Cerebellar cortex (tissue), 1 donor: ENCODE results near the gene BCR.
A peak's percentile ranks its signal among the peaks of the same experiment; 100 is the strongest.

Experiments used
- DNase-seq: peaks from one replicate; pipeline ENCODE4 v3.0.0-alpha.2; 2015; ENCODE audit warnings: low spot score

BCR gene

DNA sequence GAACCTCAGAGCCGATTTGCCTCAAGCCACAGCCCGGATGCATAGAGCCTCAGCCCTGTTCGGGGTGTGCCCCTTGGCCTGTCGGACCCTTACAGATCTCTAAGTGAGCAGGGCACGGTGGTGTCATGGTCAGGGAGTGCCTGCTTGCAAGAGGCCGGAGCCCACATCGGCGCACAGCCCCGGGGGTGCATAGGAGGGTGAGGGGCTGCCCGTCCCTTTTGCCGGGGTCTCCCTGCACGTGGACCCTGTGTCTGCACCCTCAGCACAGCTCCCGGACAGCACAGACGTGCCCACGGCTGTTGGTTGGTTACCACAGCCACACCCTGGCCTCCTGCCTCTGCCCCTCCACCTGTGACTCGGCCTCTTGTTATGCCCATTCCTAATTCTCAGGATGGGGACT lies 28.5 kb upstream of the BCR start:
- no peak for DNase-seq

DNA sequence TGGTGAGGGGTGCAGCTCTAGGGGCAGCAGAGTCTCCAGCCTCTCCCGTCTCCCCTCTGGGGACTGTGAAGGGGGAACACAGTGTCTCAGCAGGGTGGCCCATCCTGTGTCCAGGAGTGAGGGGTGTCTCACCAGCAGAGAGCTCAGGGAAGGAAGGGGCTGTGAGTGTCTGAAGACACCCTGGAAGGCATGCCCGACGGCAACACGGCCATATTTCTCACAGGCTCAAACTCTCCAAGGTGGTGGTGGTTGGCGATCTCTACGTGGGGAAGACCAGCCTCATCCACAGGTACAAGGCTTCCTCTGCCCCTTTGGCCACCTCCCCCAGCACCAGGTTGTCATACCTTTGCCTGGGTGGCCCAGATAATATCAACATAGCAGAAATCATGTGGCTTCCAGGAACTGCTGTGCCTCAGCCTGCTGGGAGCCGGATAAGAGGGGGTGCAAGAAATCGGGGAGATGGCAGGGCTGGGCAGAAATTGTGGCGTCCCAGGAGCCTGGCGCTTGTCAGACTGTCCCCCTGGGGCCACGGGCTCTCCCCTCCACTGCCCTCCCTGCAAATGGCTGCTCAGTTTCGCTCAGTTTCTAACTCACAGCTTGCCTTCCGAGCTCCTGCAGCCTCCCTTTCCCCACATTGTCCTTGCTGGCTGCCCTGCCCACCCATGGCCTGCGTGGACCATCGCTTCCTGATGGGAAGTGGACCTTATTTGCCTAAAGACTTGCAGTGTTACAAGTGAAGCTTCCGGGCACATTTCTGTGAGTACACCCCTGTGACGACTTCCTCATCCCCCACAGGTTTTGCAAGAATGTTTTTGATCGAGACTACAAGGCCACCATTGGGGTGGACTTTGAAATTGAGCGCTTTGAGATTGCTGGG lies 27.8 kb upstream of the BCR start:
- no peak for DNase-seq

DNA sequence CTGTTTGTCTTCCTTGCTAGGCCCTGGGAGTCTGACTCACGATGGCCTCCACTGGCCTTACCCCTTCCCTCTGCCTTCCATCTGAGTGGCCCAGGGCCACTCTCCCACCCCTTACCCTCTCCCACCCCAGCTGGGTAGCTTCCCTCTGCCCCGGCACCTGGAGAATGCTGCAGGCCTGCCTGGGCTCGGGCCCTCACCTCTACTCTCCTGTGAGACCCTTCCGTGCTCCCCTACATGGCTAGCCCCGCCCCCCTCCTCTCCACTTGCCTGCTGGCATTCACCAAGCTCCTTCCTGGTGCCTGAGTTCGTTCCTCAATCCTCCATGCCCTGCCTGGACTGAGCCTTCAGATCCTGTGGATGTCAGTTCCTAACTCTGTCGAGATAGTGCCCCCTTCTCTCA lies 26.3 kb upstream of the BCR start:
- no peak for DNase-seq

DNA sequence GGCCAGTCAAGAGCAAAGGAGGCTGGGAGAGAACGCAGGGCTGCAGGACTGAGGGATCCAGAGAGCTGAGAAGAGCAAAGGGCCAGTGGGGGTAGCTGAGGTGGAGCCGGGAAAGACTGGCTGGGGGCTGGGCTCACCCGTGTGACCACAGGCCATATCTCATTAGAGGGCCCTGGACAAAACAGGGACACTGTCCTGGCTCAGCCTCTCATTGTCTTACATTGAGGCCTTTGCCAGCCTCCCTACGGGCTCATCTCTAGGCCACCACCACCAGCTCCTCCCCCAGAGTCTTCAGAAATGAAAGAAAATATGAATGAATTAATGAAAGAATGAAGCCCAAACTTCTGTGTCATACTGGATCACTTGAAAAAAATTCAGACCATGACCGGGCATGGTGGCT lies 25.8 kb upstream of the BCR start:
- DNase-seq, result no peak

DNA sequence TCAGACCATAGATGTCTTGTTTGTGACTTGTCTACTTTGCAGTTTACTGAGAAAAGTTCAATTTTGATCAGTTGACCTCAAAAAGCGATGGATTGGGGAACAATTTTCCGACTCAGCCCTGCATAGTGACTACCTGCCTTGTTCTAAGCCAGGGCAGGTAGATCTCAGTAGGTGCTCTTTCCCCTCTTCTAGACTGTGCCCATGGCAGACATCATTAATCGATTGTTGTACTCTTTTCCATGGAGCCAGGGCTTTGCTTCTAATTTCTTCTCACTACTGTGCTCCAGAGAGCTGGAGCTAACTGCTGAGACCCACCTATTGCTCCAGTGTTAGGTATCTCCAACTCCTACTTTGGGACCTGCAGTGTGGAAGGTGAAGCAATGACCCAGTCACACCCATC lies 25.2 kb upstream of the BCR start:
- no peak for DNase-seq

DNA sequence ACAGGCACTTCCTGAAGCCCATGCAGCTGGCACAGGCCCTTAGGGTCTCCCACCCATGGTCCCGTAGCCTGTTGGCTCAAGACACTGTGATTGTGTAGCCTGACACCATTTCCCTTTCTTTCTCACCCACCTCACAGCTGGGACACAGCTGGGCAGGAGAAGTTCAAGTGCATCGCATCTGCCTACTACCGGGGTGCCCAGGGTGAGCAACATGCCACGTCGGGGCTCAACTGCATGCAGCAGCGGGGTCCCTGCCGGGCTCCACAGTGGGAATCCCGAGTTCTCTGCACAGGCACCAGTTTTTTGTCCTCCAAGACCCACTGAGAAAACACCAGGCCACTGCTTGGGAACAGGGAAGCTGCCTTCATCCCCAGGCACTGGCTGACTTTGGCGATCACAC lies 24.5 kb upstream of the BCR start:
- no peak for DNase-seq

DNA sequence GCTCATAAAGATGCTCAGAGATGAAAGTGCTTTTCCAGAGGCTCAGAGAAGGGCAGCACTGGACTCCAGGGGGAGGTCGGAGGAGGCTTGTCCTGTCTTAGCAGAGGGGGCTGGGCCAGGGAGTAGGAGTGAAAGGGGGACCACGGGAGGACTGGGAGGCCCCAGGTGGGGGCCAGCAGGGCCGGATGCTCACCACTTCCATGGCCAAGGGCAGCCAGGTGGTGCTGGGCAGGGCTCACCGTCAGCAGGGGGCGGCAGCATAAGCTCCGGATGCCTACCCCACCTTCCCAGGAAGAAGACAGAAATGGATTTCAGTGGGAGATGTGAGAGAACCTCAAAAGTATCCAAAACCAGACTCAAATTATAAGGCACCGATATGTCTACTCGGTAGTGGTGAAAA lies 24.0 kb upstream of the BCR start:
- no peak for DNase-seq

DNA sequence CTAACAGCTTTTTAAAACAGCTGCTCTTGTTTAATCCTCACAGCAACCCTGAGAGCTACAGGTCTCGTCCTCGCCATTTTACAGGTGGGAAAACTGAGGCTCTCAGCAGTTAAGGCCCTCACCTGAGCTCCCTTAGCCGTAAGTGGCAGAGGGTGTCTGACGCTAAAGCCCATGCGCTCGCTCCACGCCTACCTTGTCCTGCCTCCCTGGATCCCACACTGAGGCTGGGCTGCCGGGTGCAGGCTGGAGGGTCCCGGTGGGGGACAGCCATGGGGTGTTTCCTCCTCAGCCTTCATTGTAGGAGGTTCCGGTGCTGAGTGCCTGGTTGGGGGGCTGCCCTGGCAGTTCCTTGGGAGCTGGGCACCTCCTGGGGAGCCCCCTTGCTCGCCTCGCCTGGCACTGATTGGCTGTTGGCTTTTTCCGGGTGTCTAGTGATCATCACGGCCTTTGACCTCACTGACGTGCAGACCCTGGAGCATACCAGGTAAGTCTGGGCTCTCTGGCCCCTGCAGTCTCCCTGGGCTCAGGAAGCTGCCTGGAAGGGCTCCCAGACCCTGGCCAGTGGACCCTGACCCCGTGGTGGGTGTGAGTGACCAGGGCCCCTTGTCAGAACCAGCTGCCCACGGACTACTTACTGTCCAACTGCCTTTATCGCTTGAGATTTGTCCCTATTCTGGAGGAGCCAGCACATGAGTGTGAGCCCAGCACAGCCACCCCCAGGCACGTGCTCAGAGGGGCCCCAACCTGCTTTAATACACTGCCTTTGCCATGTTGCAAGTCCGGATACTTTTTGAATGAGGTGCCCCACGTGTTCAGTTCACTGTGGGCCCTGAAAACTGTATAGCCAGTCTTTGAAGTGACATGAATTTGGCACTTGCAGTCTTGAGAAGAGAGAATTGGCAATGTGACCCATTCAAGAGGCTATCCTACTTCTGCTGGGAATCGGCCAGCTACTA lies 22.5 kb upstream of the BCR start:
- no peak for DNase-seq

DNA sequence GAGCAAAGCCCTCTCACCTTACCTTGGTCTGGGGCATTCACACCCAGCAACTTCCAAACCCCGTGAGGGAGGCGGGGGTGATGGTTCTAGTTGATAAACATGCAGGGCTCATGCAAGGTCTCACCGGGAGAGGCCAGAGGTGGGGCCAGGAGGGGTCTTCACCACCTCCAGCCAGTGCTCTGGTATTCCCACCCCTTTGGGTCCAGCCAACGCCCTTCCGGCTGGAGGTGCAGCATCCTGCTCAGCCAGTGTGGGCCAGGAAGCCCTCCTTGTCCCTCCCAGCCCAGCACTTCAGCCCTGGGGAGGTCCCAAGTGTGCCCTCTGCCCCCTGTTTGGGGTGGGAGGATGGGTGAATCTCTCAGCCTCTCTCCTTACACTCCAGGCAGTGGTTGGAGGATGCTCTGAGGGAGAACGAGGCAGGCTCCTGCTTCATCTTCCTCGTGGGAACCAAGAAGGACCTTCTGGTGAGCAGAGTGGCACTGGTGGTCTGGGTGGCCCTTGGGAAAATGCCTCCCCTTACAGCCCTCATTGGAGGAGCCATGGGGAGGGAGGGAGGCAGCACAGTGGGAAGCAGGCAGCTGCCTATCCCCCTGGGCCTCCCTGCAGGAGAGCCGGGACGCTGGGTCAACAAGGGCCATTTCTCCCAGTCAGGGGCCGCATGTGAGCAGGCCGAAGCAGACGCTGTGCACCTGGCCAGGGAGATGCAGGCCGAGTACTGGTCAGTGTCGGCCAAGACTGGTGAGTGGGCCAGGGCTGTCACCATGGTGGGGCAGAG lies 21.6 kb upstream of the BCR start:
- no peak for DNase-seq

DNA sequence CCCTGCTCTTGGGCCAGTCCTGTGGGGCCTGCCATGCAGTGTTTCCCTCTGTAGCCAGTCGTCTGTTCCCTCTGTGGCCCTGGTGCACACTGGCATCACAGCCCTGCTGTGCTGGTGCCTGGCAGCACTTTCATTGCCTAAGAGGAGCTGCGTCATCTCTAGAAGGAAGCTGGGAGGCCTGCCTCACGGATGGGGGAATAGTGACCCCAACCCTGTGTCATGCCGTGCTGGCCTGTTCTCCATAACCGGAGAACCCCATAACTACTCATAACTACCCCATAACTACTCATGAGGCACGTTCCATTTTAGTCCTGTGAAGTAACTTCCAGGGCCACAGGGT lies 21.0 kb upstream of the BCR start:
- DNase-seq, result no peak

DNA sequence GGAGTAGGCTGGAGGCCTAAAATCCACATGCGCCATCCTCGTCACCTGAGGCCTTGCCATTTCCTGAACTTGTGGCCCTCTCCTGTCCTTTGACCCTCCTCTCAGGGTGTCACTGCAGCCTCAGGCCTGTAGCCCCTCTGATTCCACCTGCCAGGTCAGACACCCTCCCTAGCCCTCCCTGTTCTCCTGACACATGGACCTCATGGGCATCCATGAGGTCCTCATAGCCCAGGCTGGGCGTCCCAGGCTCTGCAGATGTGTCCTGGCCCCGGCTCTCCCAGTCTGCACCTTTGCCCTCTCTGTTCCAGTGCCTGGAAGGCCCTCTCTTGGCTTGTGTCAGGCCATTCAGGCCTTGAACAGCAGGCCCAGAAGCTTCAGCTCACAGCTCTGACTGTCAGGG lies 19.3 kb upstream of the BCR start:
- no peak for DNase-seq

DNA sequence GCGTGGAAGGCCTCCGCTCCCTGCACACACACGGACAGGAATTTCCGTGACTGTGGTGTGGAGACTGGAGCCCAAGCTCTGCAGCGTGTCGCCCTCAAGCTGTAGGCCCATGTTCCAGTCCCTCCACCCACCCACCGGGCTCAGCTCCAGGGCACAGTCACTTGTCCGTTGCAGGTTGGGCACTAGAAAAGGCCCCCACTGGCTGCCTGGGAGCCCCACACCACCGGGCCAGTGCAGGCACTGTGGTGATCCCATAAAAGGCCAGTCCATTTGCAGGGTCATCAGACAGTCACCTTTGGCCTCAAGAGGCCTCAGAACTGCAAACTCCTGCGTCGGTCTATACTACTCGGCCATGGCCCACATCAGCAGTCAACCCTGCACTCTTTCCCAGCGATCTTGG lies 18.7 kb upstream of the BCR start:
- no peak for DNase-seq

DNA sequence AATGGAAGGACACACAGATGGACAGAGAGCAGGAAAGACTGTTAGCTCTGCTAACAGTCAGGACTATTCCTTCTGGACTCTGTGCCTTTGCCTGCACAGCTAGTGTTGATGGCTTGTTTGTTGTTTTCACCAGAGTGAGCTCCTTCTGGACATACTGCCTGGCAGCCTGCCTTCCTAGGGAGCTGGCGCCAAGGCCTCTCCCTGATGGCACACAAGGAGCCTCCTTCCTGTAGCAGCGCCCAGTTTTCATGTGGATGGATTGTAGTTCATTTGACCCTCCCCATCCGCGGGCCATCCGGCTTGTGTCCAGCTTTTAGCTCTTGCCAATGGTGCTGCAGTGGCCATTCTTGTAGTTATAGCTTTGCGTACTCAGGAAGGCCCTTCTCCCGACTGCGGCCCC lies 16.6 kb upstream of the BCR start:
- DNase-seq, result peak; percentile 94

DNA sequence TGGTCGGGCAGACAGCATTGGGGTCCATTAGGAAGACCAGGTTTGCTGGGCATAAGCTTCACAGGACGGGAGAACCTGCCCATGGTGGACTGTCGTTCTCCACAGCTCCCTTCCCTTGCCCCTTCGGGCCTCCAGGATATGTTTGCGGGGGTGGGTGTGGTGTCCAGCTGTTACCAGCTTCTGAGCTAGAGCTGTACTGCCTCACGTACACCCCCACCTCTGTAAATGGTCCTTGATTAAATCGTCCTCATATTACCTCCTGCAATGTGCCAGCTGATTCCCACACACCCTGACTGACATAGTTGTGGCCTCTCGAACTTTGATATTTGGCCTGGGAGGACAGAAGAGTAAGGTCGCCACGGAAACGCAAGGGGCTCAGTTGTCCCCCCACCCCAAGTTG lies 16.2 kb upstream of the BCR start:
- DNase-seq, result no peak

DNA sequence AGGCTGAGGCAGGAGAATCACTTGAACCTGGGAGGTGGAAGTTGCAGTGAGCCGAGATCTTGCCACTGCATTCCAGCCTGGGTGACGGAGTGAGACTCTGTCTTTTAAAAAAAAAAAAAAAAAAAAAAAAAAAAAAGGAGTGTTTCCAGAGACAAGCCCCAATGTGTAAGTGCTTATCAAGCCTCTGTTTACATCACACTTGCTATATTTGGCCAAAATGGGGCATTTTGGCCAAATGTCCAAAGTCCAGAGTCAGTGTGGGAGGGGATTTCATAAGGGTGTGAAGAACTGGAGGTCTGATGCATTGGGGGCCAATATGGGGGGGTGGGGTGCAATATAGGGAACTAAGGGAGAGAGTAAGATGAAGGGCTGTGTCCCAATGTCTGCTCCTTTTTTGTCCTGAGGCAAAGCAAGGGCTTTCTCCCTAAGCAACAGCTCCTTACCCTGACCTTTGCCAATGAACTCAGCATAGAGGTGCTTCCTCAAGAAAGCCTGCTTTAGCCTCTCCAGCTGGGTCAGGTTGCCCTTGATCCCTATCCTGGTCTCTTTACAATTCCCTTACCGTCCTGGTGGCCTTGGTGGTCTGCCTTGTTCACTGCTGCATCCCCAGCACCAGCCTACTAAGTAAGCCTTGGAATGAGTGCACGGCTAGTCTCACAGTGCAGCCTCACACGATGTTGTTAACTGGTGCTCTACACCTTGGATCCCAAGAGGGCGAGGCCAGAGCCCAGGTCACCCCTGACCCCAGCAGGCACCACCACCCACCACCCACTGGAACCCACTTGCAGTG lies 14.1 kb upstream of the BCR start:
- DNase-seq, result no peak

DNA sequence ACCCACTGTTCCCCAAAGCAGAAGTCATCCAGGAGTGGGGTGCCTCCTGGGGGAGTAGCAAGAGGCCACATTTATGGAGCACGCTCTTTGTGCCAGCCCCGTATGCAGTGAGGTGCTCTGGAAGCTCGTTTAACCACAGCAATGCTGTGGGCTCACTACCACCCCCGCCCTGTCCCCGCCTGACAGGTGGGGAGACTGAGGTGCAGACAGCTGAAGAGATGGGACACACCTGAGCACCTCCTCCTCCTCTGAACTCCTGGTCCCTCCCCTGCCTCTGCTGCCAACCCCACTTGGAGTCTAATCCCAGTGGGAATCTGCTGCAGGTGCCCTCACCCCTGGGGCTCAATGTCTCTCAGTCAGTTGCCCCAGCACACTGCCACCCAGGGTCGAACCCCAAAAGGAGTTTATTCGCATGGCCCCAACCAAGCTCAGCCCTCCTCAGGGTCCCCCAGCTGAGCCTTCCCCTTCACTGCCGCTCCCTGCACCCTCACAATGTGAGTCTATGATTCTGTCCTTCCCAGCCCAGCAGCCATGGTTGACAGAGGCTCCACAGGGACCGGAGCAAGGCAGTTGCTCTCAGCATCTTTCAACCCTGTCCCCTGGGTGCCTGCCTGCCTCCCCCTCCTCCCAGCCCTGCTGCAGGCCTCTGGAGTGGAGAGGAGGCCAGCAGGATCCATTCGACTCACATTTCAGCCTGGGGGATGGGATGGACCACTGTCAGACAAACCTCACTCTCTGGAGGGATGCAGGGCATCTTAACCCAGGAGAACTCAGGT lies 13.3 kb upstream of the BCR start:
- no peak for DNase-seq

DNA sequence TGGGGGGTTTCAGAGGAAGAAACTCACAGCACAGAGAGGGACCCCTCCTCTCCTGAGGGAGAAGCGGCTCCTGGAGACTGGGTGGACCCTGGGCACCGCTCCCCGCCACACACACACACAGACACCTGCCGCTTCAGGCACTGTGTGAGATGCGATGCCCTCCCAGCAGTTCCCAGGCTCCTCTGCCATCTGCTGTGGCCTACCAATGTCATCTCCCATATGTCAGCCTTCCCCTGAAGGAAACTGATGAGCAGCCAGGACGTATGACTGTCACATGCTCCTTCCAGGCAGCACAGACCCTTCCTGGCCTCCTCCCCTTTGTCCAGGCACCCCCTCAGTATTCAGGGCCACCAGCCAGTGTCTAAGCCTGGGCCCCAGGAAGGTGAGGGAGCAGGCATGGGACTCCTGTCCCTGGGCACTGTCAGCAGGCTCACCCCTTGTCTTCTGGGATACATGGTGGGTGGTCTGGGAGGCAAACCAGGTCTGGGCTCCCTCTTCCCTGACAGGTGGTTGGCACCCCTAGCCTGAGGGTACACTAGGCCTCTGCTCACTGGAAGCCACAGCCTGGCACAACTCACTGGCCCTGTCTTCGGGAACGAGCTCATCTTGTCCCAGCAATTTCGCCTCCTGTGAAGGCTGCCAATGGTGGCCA lies 11.8 kb upstream of the BCR start:
- DNase-seq, result peak; percentile 89

DNA sequence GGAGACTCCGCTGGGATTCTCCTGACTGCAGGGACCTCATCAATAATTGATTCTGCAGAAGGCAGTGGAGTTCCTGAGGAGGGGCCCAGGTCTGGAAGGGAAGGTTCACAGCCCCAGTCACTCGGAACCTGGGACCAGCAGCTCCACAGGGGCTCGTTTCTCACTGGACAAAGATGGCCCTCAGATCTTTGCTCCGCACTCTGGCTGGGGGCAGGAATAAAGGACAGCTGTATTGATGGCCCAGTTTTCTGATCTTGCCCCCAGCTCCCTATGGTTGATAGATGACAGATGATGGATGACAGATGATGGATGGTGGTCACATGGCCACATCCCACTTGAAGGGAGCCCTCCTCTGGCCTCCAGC lies 11.3 kb upstream of the BCR start:
- no peak for DNase-seq

DNA sequence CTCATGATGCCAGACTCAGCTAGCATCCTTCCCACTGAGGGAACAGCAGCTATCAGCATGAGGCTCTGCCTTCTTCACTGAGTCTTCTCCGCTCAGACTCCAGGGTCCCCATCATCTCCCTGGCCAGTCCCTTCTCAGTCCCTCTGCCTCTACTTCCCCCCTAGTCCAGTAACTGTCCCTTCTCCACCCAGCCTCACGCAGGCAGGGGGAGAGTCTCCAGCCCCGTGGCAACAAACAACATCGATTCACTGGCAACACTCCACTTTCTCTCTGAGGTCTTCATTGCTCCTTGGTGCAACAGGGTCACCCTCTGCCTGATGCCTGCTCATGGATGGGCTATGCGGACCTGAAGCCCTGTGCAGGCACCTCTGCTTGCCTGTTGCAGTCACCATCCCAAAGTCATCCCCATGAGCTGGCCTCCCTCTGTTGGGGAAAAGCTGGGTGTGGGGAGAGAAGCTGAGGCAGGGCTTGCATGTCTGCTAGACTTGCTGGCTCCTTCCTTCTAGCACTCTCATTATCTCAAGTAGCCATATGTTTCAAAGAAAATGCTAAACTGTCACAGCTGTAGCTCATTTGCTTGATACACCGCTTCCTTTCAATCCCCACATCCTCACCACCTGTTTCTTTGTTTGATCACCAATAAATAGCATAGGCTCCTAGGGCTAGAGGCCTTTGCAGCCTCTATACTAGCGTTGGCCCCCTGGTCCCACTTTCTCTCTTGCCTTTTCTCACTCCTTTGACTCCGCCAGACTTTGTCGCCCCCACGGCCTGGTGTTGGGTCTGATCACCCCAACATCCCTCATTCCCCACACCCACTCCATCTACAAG lies 4.3 kb upstream of the BCR start:
- DNase-seq, result no peak

DNA sequence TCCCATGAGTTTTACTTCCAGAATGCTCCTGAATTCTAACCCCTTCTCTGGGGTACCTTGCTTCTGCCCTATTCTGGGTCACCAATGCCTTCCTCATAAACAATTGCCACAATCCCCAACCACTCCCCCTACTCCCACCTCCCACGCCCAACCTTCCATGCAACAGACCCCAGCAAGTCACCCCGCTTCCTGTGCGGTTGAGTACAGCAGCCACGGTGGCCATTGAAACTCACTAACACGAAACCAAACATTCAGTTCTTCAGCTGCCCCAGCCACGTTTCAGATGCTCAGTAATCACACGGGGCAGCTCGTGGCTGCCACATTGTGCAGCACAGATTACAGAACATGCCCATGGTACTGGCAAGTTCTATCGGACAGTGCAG lies 3.7 kb upstream of the BCR start:
- no peak for DNase-seq
